ENCODE data around the gene ZNF398.

GRCh38 chr7:149172534-149172920 is 25.3 kb downstream of the ZNF398 start:
- no peak for TF ChIP-seq CTCF (IDR thresholded peaks at IDR 0.05)
- TF ChIP-seq POLR2A (IDR thresholded peaks at IDR 0.05) = no peak
